HepG2 (cell line): ENCODE measurements around the gene ZNF74. TPM values are rescaled to one million over a fixed set of nuclear protein-coding genes. Genes with fewer than 3 reads are reported as not detected.

Experiments used
- BRF2 ChIP-seq: sonication (generic); formaldehyde crosslinking; IDR thresholded peaks from 2 replicates; pipeline ENCODE4 v1.8.1; 2022; ENCODE audit warnings: mild to moderate bottlenecking, missing genetic modification reagents
- CHCHD3 ChIP-seq: sonication (generic); formaldehyde crosslinking; IDR thresholded peaks from 2 replicates; pipeline ENCODE4 v1.8.0; 2022; ENCODE audit warnings: mild to moderate bottlenecking, missing genetic modification reagents, moderate library complexity
- NFE2 ChIP-seq: sonication (generic); formaldehyde crosslinking; IDR thresholded peaks from 2 replicates; pipeline ENCODE4 v1.4.0; 2020; ENCODE audit warnings: missing genetic modification reagents
- POLR2G ChIP-seq: fragments of 200-400 bp; formaldehyde crosslinking; IDR thresholded peaks from 2 replicates; pipeline ENCODE4 v1.6.1; 2018; ENCODE audit warnings: mild to moderate bottlenecking, low read depth, low read length, moderate library complexity
- PREB ChIP-seq: sonication (generic); formaldehyde crosslinking; IDR thresholded peaks from 2 replicates; pipeline ENCODE4 v1.4.0; 2020; ENCODE audit warnings: missing genetic modification reagents
- REPIN1 ChIP-seq: sonication (generic); formaldehyde crosslinking; IDR thresholded peaks from 2 replicates; pipeline ENCODE4 v1.8.0; 2022; ENCODE audit warnings: missing genetic modification reagents, low read depth, mild to moderate bottlenecking, borderline replicate concordance
- ZFP62 ChIP-seq: sonication (generic); formaldehyde crosslinking; IDR thresholded peaks from 2 replicates; pipeline ENCODE4 v1.4.0; 2020; ENCODE audit warnings: missing genetic modification reagents
- ZNF75D ChIP-seq: sonication (generic); formaldehyde crosslinking; IDR thresholded peaks from 2 replicates; pipeline ENCODE4 v1.8.1; 2023; ENCODE audit warnings: missing genetic modification reagents, mild to moderate bottlenecking, borderline replicate concordance
- polyA plus RNA-seq, 8 experiments: library from polyadenylated mRNA; depleted of rRNA in 3 of 8; stranded (reverse) in 7 of 8; unstranded in 1 of 8; fragments of >200 nt; fragmentation: Illumina TruSeq in 4 of 8; extraction: Trizol in 4 of 8; gene quantifications; 2 replicates each; pipeline versions ENCODE4 v1.2.1 to v1.2.3, GENCODE V29; 2011 to 2016; ENCODE audit warnings: low read depth in 4 of 8, missing spikeins in 1 of 8, mixed read lengths in 1 of 8; ENCODE audit not compliant: insufficient read depth in 1 of 8
- total RNA-seq, 5 experiments: library from RNA; depleted of rRNA; stranded (reverse); fragments of >200 nt; fragmentation: Illumina TruSeq; extraction: Trizol; gene quantifications; 2 replicates each; pipeline ENCODE4 v1.2.3, GENCODE V29; 2016; ENCODE audit warnings: low read depth in 1 of 5
- TF ChIP-seq, protein P1 (sequence below): sonication (generic); formaldehyde crosslinking; IDR thresholded peaks from 2 replicates; pipeline ENCODE4 v1.4.0; 2020; ENCODE audit warnings: missing genetic modification reagents, borderline replicate concordance

Gene ZNF74
- total and polyA plus RNA-seq, 2 of the 13 experiments (the other 11 are each of a cell fraction or from before 2014, with no cell fraction given), result 6.3 to 9.1 TPM

- TF ChIP-seq REPIN1 (no peak), NFE2 (no peak), ZFP62 (CRISPR knock-in tag) (no peak), PREB (CRISPR knock-in tag) (no peak), CHCHD3 (CRISPR knock-in tag) (no peak), BRF2 (CRISPR knock-in tag) (no peak), ZNF75D (CRISPR knock-in tag) (no peak), POLR2G (no peak)
- TF ChIP-seq, protein P1, sequence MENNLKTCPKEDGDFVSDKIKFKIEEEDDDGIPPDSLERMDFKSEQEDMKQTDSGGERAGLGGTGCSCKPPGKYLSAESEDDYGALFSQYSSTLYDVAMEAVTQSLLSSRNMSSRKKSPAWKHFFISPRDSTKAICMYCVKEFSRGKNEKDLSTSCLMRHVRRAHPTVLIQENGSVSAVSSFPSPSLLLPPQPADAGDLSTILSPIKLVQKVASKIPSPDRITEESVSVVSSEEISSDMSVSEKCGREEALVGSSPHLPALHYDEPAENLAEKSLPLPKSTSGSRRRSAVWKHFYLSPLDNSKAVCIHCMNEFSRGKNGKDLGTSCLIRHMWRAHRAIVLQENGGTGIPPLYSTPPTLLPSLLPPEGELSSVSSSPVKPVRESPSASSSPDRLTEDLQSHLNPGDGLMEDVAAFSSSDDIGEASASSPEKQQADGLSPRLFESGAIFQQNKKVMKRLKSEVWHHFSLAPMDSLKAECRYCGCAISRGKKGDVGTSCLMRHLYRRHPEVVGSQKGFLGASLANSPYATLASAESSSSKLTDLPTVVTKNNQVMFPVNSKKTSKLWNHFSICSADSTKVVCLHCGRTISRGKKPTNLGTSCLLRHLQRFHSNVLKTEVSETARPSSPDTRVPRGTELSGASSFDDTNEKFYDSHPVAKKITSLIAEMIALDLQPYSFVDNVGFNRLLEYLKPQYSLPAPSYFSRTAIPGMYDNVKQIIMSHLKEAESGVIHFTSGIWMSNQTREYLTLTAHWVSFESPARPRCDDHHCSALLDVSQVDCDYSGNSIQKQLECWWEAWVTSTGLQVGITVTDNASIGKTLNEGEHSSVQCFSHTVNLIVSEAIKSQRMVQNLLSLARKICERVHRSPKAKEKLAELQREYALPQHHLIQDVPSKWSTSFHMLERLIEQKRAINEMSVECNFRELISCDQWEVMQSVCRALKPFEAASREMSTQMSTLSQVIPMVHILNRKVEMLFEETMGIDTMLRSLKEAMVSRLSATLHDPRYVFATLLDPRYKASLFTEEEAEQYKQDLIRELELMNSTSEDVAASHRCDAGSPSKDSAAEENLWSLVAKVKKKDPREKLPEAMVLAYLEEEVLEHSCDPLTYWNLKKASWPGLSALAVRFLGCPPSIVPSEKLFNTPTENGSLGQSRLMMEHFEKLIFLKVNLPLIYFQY, result no peak
- TF ChIP-seq, all 625 proteins: peak for 3
Observed at GRCh38 chr22:20395181-20395906, 1.4 kb downstream of the ZNF74 start (continued).
